ENCODE measurements around the gene SPOCK1.

- no peak for TF ChIP-seq CTCF (IDR thresholded peaks at IDR 0.05)
- TF ChIP-seq POLR2AphosphoS5 (IDR thresholded peaks at IDR 0.05): no peak
- no peak for TF ChIP-seq POLR2A (IDR thresholded peaks at IDR 0.05)
Measured at GRCh38 chr5:137026296-137026695, 472.8 kb downstream of the SPOCK1 start.

Data from transverse colon (tissue), 4 donors.